ENCODE measurements around the gene EIF3M.
"Not testable (repeated sequence)": the region's sequence is repeated elsewhere in the genome, so short reads cannot be mapped to it uniquely, and the experiment has no call there.

The EIF3M gene

GRCh38 chr11:32602657-32603415, 19.2 kb downstream of the EIF3M start:
- DNase-seq: no peak

- no peak for DNase-seq
Observed at GRCh38 chr11:32606220-32606619, 22.6 kb downstream of the EIF3M start.

- not testable (repeated sequence) for DNase-seq
Observed at GRCh38 chr11:32608826-32609225, 25.2 kb downstream of the EIF3M start.

- no peak for DNase-seq
Observed at GRCh38 chr11:32610797-32611352, 27.2 kb downstream of the EIF3M start.

- DNase-seq: no peak
Observed at GRCh38 chr11:32613500-32614151, 30.0 kb downstream of the EIF3M start.

- no peak for DNase-seq
Observed at GRCh38 chr11:32615422-32615821, 31.8 kb downstream of the EIF3M start.

- DNase-seq: no peak
Observed at GRCh38 chr11:32616903-32617302, 33.3 kb downstream of the EIF3M start.

GRCh38 chr11:32630844-32631243, 47.2 kb downstream of the EIF3M start:
- DNase-seq: no peak

- DNase-seq: no peak
Observed at GRCh38 chr11:32635819-32636218, 52.2 kb downstream of the EIF3M start.

- no peak for DNase-seq
Observed at GRCh38 chr11:32641361-32641760, 57.7 kb downstream of the EIF3M start.

- DNase-seq: no peak
Observed at GRCh38 chr11:32643526-32643925, 59.9 kb downstream of the EIF3M start.
